Progenitor cell of endocrine pancreas (in vitro differentiated cells): ENCODE data around the gene ABCA4. TPM values are rescaled to one million over a fixed set of nuclear protein-coding genes. Genes with fewer than 3 reads are reported as not detected.

Experiments
- DNase-seq: peaks from one replicate; pipeline ENCODE4 v3.0.0; 2021; ENCODE audit warnings: low spot score; ENCODE audit not compliant: unreplicated experiment
- H3K27ac Mint-ChIP-seq: 2 replicates; pipeline ENCODE4 v1.8.0; 2021; ENCODE audit warnings: mild to moderate bottlenecking, moderate library complexity, mixed read lengths
- H3K27me3 Mint-ChIP-seq: 2 replicates; pipeline ENCODE4 v1.8.0; 2021; ENCODE audit warnings: mixed read lengths
- H3K36me3 Mint-ChIP-seq: 2 replicates; pipeline ENCODE4 v1.8.0; 2022; ENCODE audit warnings: mixed read lengths; ENCODE audit not compliant: insufficient read depth
- H3K4me1 Mint-ChIP-seq: 2 replicates; pipeline ENCODE4 v1.8.0; 2021; ENCODE audit warnings: low read depth, mixed read lengths
- H3K4me3 Mint-ChIP-seq: 2 replicates; pipeline ENCODE4 v1.8.0; 2021; ENCODE audit warnings: low read depth, mild to moderate bottlenecking, moderate library complexity, mixed read lengths
- H3K9me3 Mint-ChIP-seq: 2 replicates; pipeline ENCODE4 v1.8.0; 2021; ENCODE audit warnings: low read depth, mixed read lengths
- CTCF ChIP-seq: fragments of 200-600 bp; sonication (generic); IDR thresholded peaks from one replicate; pipeline ENCODE4 v1.5.0; 2021; ENCODE audit warnings: antibody characterized with exemption, mild to moderate bottlenecking; ENCODE audit not compliant: unreplicated experiment
- total RNA-seq: library from RNA; stranded (reverse); gene quantifications from 2 replicates; pipeline ENCODE4 v1.2.1, GENCODE V29; 2021

Gene ABCA4
- total RNA-seq, 1 donor from 2014 or later: 0.86 TPM

GRCh38 chr1:94044891-94045290 lies 76.1 kb downstream of the ABCA4 start:
- H3K27ac Mint-ChIP-seq: peak overlapping the region; percentile 93
- H3K9me3 Mint-ChIP-seq: no peaks in the 10 kb centered on the region
- TF ChIP-seq CTCF: no peak
- H3K4me3 Mint-ChIP-seq: no peak overlapping the region
- H3K36me3 Mint-ChIP-seq: no peaks in the 10 kb centered on the region
- H3K27me3 Mint-ChIP-seq: no peaks in the 10 kb centered on the region
- peaks cover 22% of the 10 kb centered on the region for H3K4me1 Mint-ChIP-seq
- DNase-seq: no peak

GRCh38 chr1:94044290-94044790 lies 76.6 kb downstream of the ABCA4 start:
- Mint-ChIP-seq H3K4me3 (no peak overlapping the region), H3K27ac (peak overlapping the region; percentile 93), H3K27me3 (no peaks in the 10 kb centered on the region), H3K9me3 (no peaks in the 10 kb centered on the region), H3K4me1 (peaks cover 24% of the 10 kb centered on the region), H3K36me3 (no peaks in the 10 kb centered on the region)
- TF ChIP-seq CTCF: no peak
- DNase-seq: peak; percentile 36

DNA sequence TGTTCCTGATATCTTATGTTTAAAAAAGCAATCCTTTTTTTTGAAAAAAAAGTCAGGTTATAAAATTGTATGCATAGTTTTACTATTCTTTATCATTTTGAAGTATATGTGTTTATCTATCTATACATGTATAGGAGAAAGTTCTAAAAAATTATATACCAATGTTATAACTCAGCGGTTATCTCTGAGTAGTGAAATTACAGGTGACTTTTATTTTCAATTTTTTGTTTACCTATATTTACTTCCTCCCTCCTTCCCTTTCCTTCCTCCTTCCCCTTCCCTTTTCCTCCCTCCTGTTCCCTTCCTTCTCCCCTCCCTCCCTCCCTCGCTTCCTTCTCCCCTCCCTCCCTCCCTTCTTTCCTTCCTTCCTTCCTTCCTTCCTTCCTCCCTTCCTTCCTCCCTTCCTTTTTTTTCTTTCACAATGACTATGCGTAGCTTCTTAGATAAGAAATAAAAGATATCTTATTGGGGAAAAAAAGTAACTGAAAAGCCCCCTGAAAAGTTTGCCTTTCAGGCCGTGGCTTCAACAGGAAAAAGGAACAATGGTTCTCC lies 77.1 kb downstream of the ABCA4 start:
- no peak for TF ChIP-seq CTCF
- peaks cover 23% of the 10 kb centered on the region for H3K4me1 Mint-ChIP-seq
- H3K27ac Mint-ChIP-seq: peak overlapping the region; percentile 93
- no peaks in the 10 kb centered on the region for H3K27me3 Mint-ChIP-seq
- H3K36me3 Mint-ChIP-seq: no peaks in the 10 kb centered on the region
- no peaks in the 10 kb centered on the region for H3K9me3 Mint-ChIP-seq
- H3K4me3 Mint-ChIP-seq: no peak overlapping the region
- no peak for DNase-seq

DNA sequence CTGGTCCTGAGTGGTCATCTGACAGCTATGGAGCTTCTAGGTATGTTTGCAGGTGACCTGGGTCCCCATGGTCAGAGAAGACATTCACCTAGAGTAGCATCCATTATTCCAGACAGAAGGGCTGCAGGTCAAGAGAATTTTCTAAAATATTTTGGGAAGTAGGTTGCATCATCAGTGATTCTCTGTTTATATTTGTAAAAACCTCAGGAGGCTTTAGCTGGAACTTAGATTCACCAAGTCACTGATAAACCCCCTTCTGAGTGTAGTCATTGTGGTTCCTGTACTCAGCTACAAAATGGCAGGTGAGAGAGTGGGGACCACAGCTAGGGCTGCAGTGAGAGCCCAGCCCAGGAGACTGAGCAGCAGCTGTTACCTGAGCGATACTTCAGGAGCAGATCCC lies 78.6 kb downstream of the ABCA4 start:
- no peak for DNase-seq
- no peak overlapping the region for H3K4me3 Mint-ChIP-seq
- H3K27me3 Mint-ChIP-seq: peaks cover 9% of the 10 kb centered on the region
- H3K4me1 Mint-ChIP-seq: peaks cover 15% of the 10 kb centered on the region
- no peak overlapping the region for H3K27ac Mint-ChIP-seq
- TF ChIP-seq CTCF: no peak
- H3K9me3 Mint-ChIP-seq: no peaks in the 10 kb centered on the region
- no peaks in the 10 kb centered on the region for H3K36me3 Mint-ChIP-seq

GRCh38 chr1:94039871-94040569 lies 80.9 kb downstream of the ABCA4 start:
- no peak for DNase-seq
- Mint-ChIP-seq H3K27me3 (peaks cover 21% of the 10 kb centered on the region), H3K36me3 (no peaks in the 10 kb centered on the region), H3K9me3 (no peaks in the 10 kb centered on the region), H3K4me3 (no peak overlapping the region), H3K27ac (no peak overlapping the region), H3K4me1 (peaks cover 10% of the 10 kb centered on the region)
- peak; percentile 6 for TF ChIP-seq CTCF
